Measurements from ENCODE around the gene ENTREP1.
"Not testable (repeated sequence)": the region's sequence is repeated elsewhere in the genome, so short reads cannot be mapped to it uniquely, and the experiment has no call there.

Gene ENTREP1

GRCh38 chr9:69376651-69377050 lies 51.6 kb downstream of the ENTREP1 start:
- no peak for DNase-seq

GRCh38 chr9:69377291-69377690 lies 52.3 kb downstream of the ENTREP1 start:
- DNase-seq: no peak

GRCh38 chr9:69377981-69378380 lies 53.0 kb downstream of the ENTREP1 start:
- DNase-seq: no peak

DNA sequence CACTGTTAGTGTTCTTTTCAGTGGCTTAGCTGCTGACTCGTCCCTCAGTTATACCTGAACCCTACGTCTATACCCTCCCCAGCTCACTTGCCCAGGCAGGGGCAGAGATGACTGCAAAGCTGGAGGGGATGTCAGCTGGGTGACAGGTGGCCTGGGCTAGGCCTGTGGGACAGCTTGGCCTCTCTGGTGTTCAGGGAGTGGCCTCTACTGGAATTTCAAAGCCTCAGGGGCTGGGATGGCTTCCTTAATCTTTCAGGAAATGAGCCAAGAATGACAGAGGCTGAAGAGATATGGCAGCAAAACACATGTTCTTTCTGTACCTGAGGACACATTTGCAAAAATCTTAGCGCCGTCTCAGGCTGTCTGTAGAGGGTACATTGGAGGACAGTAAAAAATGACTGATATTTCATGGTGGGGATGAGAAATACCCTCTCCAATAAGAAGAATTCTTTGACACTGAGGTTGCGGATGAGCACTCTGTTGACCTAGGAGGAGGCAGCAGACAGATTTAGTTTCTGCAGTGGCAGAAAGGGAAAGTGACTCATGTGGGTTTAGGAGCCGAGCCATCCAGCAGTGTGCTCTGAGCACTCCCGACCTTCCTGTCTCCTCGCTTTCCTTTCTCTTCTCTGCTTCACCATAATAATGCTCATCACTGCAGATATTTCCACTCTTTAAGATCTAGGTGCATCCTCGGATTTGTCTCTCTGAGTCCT lies 54.4 kb downstream of the ENTREP1 start:
- DNase-seq: no peak

DNA sequence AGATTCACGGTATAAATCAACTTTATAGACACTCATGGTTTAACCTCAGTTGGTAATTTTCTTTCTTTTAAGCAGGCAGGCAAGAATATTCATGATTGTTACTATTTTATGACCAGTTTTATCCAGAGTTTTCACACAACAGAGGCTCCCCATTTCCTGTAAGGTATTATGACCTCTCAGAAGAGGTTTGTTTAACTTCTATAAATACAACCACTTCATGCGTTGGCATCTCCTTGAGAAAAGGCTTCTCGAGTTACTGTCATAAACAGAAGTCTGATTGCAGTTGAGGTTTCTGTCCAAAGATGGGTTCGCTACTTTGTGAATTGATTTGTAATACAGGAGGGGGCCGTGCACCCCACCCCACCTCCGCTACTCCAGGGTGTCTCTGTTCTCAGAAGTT lies 55.3 kb downstream of the ENTREP1 start:
- DNase-seq: no peak

GRCh38 chr9:69380811-69381210 lies 55.8 kb downstream of the ENTREP1 start:
- no peak for DNase-seq

DNA sequence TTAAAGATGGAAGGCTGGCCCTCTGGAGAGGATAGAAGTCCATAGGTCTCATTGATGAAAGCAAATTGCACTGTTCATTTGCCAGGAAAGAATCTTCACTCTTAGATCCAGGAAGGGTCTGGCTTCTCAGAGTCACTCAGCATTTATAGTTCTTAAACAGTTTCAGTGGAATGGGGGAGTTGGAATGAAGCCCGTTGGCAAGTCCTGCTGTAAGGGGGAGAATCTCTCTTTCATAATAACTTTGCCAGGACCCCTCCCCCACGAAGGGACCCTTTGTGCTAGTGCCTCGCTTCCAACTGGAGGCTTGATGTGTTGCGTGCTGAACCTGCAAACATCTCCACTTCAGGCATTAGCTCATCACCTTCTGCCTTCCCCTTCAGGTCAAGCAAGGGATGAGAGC lies 57.1 kb downstream of the ENTREP1 start:
- no peak for DNase-seq

DNA sequence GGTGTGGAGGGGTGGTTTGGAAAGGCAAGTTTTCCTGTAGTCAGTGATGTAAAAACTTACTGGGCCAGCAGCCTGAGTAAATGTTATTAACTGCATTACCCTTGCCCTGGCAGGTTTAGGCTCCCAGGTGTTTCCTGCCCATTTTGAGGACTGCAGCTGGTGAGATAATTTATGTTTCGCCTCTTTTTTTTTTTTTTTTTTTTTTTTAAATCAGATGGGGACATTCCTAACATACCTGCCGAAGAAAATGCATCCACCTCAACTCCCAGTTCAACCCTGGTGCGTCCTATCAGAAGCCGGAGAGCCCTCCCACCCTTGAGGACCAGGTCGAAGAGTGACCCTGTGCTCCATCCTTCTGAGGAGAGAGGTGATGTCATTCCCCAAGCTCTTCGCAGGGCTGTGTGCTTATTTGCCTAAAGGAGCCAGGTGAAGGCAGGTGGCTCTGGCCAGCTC lies 60.6 kb downstream of the ENTREP1 start:
- DNase-seq: no peak

- no peak for DNase-seq
Observed at GRCh38 chr9:69386651-69387050, 61.6 kb downstream of the ENTREP1 start.

DNA sequence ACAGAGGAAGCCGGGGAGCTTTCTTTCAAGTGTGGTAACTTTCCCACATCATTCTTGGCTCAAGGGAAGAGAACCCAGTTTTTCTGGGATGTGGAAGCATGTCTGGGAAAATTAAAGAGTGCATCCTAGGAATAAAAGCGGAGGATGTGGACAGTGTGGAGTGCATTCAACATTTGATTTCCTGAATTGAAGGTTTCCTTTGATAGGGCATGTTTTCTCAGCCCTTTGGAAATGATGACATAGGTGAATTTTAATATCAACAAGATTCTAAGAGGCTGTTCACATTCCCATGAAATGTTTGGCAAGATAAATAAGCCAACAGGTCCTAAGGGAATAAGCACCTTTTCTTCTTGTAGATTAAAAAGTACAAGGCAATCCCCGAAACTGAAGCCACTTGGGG lies 63.6 kb downstream of the ENTREP1 start:
- no peak for DNase-seq

DNA sequence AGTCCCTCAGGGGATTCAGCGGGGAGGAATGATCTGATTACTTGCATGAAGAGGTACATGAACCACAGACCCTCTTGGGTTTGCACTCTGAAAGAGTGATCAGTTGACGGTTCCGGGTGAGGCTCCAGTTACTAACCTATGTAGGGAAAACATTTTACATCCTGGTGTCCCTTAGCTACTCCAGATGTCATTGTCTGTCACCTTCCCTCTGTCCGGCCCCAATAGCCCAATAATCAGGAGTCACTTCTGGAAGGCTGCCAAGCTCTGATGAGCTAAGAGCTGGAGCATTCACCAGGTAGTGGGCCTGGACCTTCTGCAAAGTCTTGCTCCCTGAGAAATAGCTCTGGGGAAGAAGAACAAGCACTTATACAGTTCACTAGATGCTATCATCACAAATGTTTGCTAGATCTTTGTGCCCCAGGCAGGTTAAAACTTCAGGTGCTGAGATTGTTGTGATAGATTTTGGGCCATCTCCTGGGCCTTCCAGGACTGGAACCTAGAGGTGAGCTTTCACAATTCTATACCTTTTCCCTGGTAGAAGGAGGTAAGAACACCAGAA lies 64.5 kb downstream of the ENTREP1 start:
- DNase-seq: no peak

- DNase-seq: no peak
Observed at GRCh38 chr9:69391487-69391886, 66.5 kb downstream of the ENTREP1 start.

GRCh38 chr9:69391946-69392345 lies 66.9 kb downstream of the ENTREP1 start:
- DNase-seq: no peak

GRCh38 chr9:69392826-69393225 lies 67.8 kb downstream of the ENTREP1 start:
- no peak for DNase-seq

- no peak for DNase-seq
Observed at GRCh38 chr9:69393425-69393824, 68.4 kb downstream of the ENTREP1 start.

DNA sequence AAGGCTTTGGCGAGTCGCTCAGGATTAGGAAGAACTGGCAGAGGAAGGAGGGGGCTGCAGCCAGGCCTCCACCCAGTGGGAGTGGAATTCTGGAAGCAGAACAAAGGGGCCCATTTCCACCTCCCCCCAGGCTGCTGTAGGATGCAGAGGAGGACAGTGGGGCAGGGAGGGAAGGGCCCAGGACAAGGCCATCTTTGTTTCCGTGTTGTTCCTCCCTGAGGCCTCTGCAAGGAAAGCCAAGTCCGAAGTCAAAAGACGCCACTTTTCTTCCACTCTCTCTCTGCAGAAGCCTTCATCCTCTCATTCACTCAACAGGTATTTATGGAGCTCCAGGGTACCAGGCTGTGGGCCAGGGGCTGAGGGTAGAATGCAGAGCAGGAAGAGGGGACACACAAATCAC lies 70.7 kb downstream of the ENTREP1 start:
- no peak for DNase-seq

GRCh38 chr9:69396759-69397158 lies 71.7 kb downstream of the ENTREP1 start:
- DNase-seq: no peak

GRCh38 chr9:69397384-69398214 lies 72.6 kb downstream of the ENTREP1 start:
- DNase-seq: no peak

GRCh38 chr9:69400470-69400869 lies 75.5 kb downstream of the ENTREP1 start:
- DNase-seq: no peak

- not testable (repeated sequence) for DNase-seq
Observed at GRCh38 chr9:69409936-69410335, 84.9 kb downstream of the ENTREP1 start.

DNA sequence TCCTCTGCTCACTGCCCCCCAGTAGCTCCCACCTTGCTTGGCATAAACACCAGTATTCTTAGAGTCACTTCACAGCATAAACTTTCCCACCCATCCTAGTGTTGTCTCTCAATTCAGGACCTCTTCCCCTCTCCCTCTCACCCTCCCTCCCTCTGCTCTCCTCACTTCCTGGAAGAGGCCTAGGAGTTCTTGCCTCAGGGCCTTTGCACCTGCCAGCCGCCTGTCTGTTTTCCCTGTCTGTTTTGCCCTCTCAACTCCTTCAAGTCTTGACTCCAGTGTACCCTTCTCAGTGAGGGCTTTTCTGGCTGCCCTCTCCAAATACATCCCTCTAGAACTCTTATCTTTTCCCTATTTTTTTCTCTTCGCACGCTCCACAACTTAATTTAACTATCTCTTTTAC lies 86.2 kb downstream of the ENTREP1 start:
- DNase-seq: no peak

GRCh38 chr9:69411931-69412740 lies 87.1 kb downstream of the ENTREP1 start:
- no peak for DNase-seq

DNA sequence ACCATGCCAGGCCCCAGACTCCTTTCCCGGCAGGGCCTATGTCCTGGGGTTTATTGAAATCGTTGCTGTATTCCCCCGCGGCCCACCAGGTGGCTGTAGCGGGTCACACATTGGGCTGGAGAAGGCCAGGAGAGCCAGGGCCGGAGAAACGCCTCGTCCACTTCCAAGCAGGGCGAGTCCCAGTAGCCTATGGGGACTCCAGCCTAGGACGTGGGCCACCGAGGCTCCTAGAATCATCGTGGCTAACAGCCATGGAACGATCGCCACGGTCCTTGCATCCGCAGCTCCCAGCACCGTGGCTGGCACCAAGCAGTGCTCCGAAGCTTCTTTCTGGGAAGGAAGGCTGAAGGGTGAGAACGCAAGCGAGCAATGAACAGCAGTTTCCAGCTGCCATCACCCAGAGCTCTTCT lies 87.7 kb downstream of the ENTREP1 start:
- DNase-seq: no peak

All from T-helper 2 cell (primary cell).